H1 (cell line): ENCODE data around the gene RAB3IL1. TPM values are rescaled to one million over a fixed set of nuclear protein-coding genes. Genes with fewer than 3 reads are reported as not detected.
A peak's percentile ranks its signal among the peaks of the same experiment; 100 is the strongest.

Experiments used
- CBX8 ChIP-seq: fragments of 300-800, 300-1000 bp; sonication (generic); IDR thresholded peaks from 2 replicates; pipeline ENCODE4 v1.7.1; 2016; ENCODE audit warnings: low read depth, low read length, borderline replicate concordance
- CHD2 ChIP-seq: IDR thresholded peaks from 2 replicates; pipeline ENCODE4 v1.6.1; 2012; ENCODE audit warnings: low read length, improper control_type of control experiment
- EP300 ChIP-seq, 2 experiments: IDR thresholded peaks; 1 replicate in 1 of 2; 2 replicates in 1 of 2; pipeline ENCODE4 v1.6.1; 2011 to 2012; ENCODE audit warnings: low read depth in 2 of 2, low read length in 2 of 2, mild to moderate bottlenecking in 2 of 2, borderline replicate concordance in 1 of 2, inconsistent platforms in 1 of 2, moderate library complexity in 1 of 2
- GABPA ChIP-seq: IDR thresholded peaks from 2 replicates; pipeline ENCODE4 v1.6.1; 2011; ENCODE audit warnings: mild to moderate bottlenecking, low read length, moderate library complexity, borderline replicate concordance; ENCODE audit not compliant: insufficient read depth
- HDAC2 ChIP-seq, 2 experiments: fragments of 300-600 bp in 1 of 2; sonication (generic) in 1 of 2; IDR thresholded peaks; 2 replicates each; pipeline ENCODE4 v1.6.1; 2011 to 2012; ENCODE audit warnings: low read depth in 2 of 2, low read length in 2 of 2, mild to moderate bottlenecking in 2 of 2, moderate library complexity in 2 of 2, borderline replicate concordance in 1 of 2, inconsistent platforms in 1 of 2
- KDM5A ChIP-seq: fragments of 200-600 bp; IDR thresholded peaks from 2 replicates; pipeline ENCODE4 v1.7.1; 2012; ENCODE audit warnings: mild to moderate bottlenecking, low read length, inconsistent platforms, mixed read lengths
- MAFK ChIP-seq: IDR thresholded peaks from 2 replicates; pipeline ENCODE4 v1.6.1; 2012; ENCODE audit warnings: low read depth, mild to moderate bottlenecking, improper control_type of control experiment, low read length
- POLR2AphosphoS5 ChIP-seq: IDR thresholded peaks from 2 replicates; pipeline ENCODE4 v1.6.1; 2011; ENCODE audit warnings: low read depth, low read length
- POU5F1 ChIP-seq: IDR thresholded peaks from 2 replicates; pipeline ENCODE4 v1.6.1; 2011; ENCODE audit warnings: low read depth, mild to moderate bottlenecking, low read length, moderate library complexity
- RAD21 ChIP-seq, 2 experiments: IDR thresholded peaks in 1 of 2; conservative IDR thresholded peaks in 1 of 2; 2 replicates each; pipeline ENCODE4 v1.6.1; 2011; ENCODE audit warnings: low read depth in 2 of 2, low read length in 2 of 2, improper control_type of control experiment in 1 of 2, inconsistent platforms in 1 of 2, mild to moderate bottlenecking in 1 of 2, moderate library complexity in 1 of 2
- RBBP5 ChIP-seq: IDR thresholded peaks from 2 replicates; pipeline ENCODE4 v1.7.1; 2012; ENCODE audit warnings: low read depth, mild to moderate bottlenecking, inconsistent platforms, low read length, moderate library complexity, borderline replicate concordance
- RFX5 ChIP-seq: IDR thresholded peaks from 2 replicates; pipeline ENCODE4 v1.6.1; 2011; ENCODE audit warnings: low read depth, low read length, improper control_type of control experiment, borderline replicate concordance
- RXRA ChIP-seq: IDR thresholded peaks from 2 replicates; pipeline ENCODE4 v1.6.1; 2011; ENCODE audit warnings: low read depth, mild to moderate bottlenecking, low read length, moderate library complexity; ENCODE audit not compliant: insufficient read depth
- SIX5 ChIP-seq: IDR thresholded peaks from 2 replicates; pipeline ENCODE4 v1.6.1; 2011; ENCODE audit warnings: mild to moderate bottlenecking, low read depth, low read length
- SP1 ChIP-seq: IDR thresholded peaks from 2 replicates; pipeline ENCODE4 v1.6.1; 2011; ENCODE audit warnings: low read depth, low read length
- SP4 ChIP-seq: IDR thresholded peaks from 2 replicates; pipeline ENCODE4 v1.6.1; 2012; ENCODE audit warnings: low read length, inconsistent platforms
- SUZ12 ChIP-seq: fragments of 200-600 bp; sonication (generic); IDR thresholded peaks from 2 replicates; pipeline ENCODE4 v1.6.1; 2012; ENCODE audit warnings: mild to moderate bottlenecking, inconsistent platforms, low read length, moderate library complexity, mixed read lengths
- TBP ChIP-seq: IDR thresholded peaks from 2 replicates; pipeline ENCODE4 v1.6.1; 2011; ENCODE audit warnings: low read depth, low read length, improper control_type of control experiment
- YY1 ChIP-seq: IDR thresholded peaks from 2 replicates; pipeline ENCODE4 v1.6.1; 2011; ENCODE audit warnings: low read depth, mild to moderate bottlenecking, low read length
- polyA plus RNA-seq, 7 experiments: library from polyadenylated mRNA; depleted of rRNA in 3 of 7; stranded (reverse) in 5 of 7; unstranded in 2 of 7; fragments of >200 nt in 5 of 7; fragments of 200-250 nt in 2 of 7; gene quantifications; 1 replicate in 5 of 7; 2 replicates in 1 of 7; 4 replicates in 1 of 7; pipeline versions ENCODE4 v1.2.1 to v1.2.3, GENCODE V29; 2011 to 2013; ENCODE audit warnings: missing spikeins in 2 of 7, mixed read lengths in 2 of 7
- total RNA-seq: library from RNA; stranded (reverse); fragmentation: NEBNext Ultra II Directional; extraction: Animal tissue kit (Norgen Biotek cat#: 25700); gene quantifications from 2 replicates; pipeline ENCODE4 v1.2.1, GENCODE V29; 2021
- TF ChIP-seq, protein P1 (sequence below), 3 experiments: IDR thresholded peaks; 1 replicate in 2 of 3; 2 replicates in 1 of 3; pipeline versions ENCODE4 v1.5.1 to v1.6.1; 2011; ENCODE audit warnings: low read length in 3 of 3, mild to moderate bottlenecking in 3 of 3, inconsistent platforms in 2 of 3, low read depth in 1 of 3, moderate library complexity in 1 of 3; ENCODE audit not compliant: insufficient read depth in 1 of 3; ENCODE audit errors: control extremely low read depth in 1 of 3
- TF ChIP-seq, protein P2 (sequence below): IDR thresholded peaks from 2 replicates; pipeline ENCODE4 v1.6.1; 2012; ENCODE audit warnings: inconsistent platforms

The RAB3IL1 gene
- total and polyA plus RNA-seq, 2 of the 8 experiments (the other 6 are each of a cell fraction or from before 2014, with no cell fraction given), result 6.8 to 7.9 TPM

DNA sequence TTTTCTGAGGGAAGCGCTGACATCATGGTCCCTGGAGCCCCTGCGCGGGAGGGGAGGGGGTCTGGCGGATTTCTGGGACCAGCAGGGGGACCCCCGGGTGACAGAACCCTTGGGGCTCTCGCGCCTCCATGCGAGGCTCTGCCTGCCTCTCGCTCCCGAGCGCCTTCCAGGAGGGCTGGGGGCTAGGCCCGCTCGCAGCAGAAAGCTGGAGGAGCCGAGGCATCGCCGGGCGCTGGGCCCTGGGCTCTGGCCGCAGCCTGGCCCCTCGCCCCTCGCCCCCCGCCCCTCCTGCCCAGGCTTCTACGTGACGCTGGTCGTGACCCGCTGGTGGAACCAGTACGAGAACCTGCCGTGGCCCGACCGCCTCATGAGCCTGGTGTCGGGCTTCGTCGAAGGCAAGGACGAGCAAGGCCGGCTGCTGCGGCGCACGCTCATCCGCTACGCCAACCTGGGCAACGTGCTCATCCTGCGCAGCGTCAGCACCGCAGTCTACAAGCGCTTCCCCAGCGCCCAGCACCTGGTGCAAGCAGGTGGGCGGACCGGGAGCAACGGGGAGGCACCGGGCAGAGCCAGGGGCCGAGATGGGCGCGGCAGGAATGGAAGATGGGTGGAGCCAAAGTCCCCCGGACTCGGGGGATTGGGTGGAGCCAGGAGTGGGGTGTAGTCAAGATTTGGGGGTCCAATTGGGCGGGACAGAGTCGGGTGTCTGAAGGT lies 38.2 kb upstream of the RAB3IL1 start (continued):
- no peak for TF ChIP-seq SUZ12
- no peak for TF ChIP-seq CBX8
- TF ChIP-seq HDAC2 (IDR thresholded peaks at IDR 0.05; ENCODE audit: borderline replicate concordance in 1 of 2, low read depth in 2 of 2, low read length in 2 of 2), result no peak
- no peak for TF ChIP-seq TBP
- no peak for TF ChIP-seq POU5F1
- TF ChIP-seq RFX5, result no peak
- TF ChIP-seq SIX5, result no peak
- TF ChIP-seq, protein P1, sequence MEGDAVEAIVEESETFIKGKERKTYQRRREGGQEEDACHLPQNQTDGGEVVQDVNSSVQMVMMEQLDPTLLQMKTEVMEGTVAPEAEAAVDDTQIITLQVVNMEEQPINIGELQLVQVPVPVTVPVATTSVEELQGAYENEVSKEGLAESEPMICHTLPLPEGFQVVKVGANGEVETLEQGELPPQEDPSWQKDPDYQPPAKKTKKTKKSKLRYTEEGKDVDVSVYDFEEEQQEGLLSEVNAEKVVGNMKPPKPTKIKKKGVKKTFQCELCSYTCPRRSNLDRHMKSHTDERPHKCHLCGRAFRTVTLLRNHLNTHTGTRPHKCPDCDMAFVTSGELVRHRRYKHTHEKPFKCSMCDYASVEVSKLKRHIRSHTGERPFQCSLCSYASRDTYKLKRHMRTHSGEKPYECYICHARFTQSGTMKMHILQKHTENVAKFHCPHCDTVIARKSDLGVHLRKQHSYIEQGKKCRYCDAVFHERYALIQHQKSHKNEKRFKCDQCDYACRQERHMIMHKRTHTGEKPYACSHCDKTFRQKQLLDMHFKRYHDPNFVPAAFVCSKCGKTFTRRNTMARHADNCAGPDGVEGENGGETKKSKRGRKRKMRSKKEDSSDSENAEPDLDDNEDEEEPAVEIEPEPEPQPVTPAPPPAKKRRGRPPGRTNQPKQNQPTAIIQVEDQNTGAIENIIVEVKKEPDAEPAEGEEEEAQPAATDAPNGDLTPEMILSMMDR (IDR thresholded peaks at IDR 0.05; ENCODE audit: control extremely low read depth in 1 of 3, insufficient read depth in 1 of 3, low read depth in 1 of 3, low read length in 3 of 3), result no peak
- no peak for TF ChIP-seq RXRA
- TF ChIP-seq RBBP5, result no peak
- no peak for TF ChIP-seq EP300 (IDR thresholded peaks at IDR 0.05; ENCODE audit: borderline replicate concordance in 1 of 2, low read depth in 2 of 2, low read length in 2 of 2)
- no peak for TF ChIP-seq GABPA
- peak; percentile 78 for TF ChIP-seq POLR2AphosphoS5
- no peak for TF ChIP-seq KDM5A
- TF ChIP-seq SP1, result 0 out of 2 replicates have a peak, but pooled peaks have one; percentile 15
- peak; percentile 27; the same call in 1 of the 2 replicates for TF ChIP-seq CHD2
- TF ChIP-seq RAD21 (IDR thresholded peaks at IDR 0.05 in 1 of 2, conservative IDR thresholded peaks at IDR 0.05 in 1 of 2; ENCODE audit: low read depth in 2 of 2, low read length in 2 of 2), result no peak
- no peak for TF ChIP-seq YY1
- TF ChIP-seq SP4, result 0 out of 2 replicates have a peak, but pooled peaks have one; percentile 35
- TF ChIP-seq, protein P2, sequence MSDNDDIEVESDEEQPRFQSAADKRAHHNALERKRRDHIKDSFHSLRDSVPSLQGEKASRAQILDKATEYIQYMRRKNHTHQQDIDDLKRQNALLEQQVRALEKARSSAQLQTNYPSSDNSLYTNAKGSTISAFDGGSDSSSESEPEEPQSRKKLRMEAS, result peak; percentile 99
- TF ChIP-seq MAFK, result no peak; the same call in 1 of the 2 replicates
